ENCODE results near the gene IREB2.
A peak's percentile ranks its signal among the peaks of the same experiment; 100 is the strongest.

Gene IREB2

GRCh38 chr15:78438619-78439285 lies 736 bp downstream of the IREB2 start:
- H3K9me3 Mint-ChIP-seq, result no peaks in the 10 kb centered on the region

DNA sequence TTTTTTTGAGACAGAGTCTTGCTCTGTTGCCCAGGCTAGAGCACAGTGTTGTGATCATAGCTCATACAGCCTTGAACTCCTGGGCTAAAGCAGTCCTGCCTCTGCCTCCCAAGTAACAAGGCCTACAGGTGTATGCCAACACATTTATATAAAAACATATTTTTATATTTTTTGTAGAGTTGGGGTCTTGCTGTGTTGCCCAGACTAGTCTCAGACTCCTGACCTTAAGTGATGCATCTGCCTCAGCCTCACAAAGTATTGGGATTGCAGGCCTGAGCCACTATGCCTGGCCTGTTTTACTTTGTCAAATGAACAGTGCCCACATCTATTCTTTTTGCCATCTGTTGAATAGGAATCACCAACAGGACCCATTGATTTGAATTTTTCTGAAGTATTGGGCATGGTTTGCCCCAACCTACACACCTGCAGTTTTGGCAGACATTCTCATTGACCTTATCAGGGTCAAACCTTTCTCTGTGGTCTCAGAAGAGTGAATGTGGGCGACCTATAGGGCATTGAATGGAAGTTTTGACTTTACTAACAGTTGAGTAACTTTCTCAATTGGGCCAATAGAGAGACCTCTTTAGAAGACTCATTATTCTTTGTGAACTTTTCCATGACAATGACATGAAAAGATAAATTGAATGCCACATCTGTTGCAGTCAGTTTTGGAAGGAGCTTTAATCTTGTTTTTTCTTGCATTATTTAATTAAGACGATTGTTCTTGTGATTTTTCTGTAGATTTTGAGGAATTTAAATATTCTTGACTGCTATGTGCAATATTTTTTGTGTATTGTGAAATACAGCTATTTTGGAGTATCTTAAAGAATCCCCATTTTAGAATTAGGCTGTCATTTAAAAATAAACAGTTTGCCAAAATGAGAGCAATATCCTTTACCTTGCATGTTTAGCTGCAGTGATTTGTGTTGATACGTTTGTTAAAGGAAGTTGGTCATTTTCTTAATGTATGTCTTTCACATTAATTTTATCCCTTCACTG lies 2.7 kb downstream of the IREB2 start:
- Mint-ChIP-seq H3K9me3 (no peaks in the 10 kb centered on the region), H3K27me3 (no peaks in the 10 kb centered on the region), H3K27ac (peak overlapping the region; percentile 44 to 83), H3K4me1 (peaks cover 64% of the 10 kb centered on the region), H3K4me3 (peak overlapping the region; percentile 58 to 64)
- ATAC-seq (peak; percentile 41), DNase-seq (peak in 1 of 2 donors; percentile 29)

More at GRCh38 chr15:78438619-78439285, 736 bp downstream of the IREB2 start:
- H3K27ac Mint-ChIP-seq, result peak overlapping the region; percentile 84 to 98
- peak overlapping the region; percentile 80 to 95 for H3K4me3 Mint-ChIP-seq
- H3K4me1 Mint-ChIP-seq, result peaks cover 49% of the 10 kb centered on the region
- no peak for ATAC-seq
- DNase-seq, result peak; percentile 20 to 27
- H3K27me3 Mint-ChIP-seq, result no peaks in the 10 kb centered on the region

DNA sequence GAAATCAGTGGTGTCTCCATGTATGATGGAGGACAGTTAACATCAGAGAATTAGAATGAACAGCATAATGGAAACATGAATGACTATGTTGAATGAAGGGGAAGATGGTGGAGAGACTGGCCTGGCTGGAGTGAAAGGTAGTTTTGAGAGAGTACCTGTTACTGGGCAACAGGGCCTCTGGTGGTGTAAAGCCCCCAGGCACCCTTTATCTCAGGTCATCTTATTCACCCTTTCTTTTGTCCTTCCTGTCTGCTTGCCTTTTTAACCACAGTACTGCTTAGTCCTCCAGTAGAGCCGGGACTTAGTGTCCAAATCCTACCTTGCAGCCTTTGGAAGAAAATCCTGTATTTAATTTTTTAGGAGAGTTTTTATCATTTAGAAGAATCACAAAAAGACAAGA lies 6.2 kb downstream of the IREB2 start:
- DNase-seq (no peak), ATAC-seq (no peak)
- Mint-ChIP-seq H3K4me3 (no peak overlapping the region), H3K27me3 (no peaks in the 10 kb centered on the region), H3K27ac (peak overlapping the region in 1 of 2 donors; percentile 67), H3K9me3 (no peaks in the 10 kb centered on the region), H3K4me1 (peaks cover 83% of the 10 kb centered on the region)

- Mint-ChIP-seq H3K27ac (no peak overlapping the region), H3K9me3 (no peaks in the 10 kb centered on the region), H3K4me3 (no peak overlapping the region), H3K27me3 (no peaks in the 10 kb centered on the region), H3K4me1 (peaks cover 75% of the 10 kb centered on the region)
- ATAC-seq (no peak), DNase-seq (no peak)
Observed at GRCh38 chr15:78445875-78446274, 7.9 kb downstream of the IREB2 start.

DNA sequence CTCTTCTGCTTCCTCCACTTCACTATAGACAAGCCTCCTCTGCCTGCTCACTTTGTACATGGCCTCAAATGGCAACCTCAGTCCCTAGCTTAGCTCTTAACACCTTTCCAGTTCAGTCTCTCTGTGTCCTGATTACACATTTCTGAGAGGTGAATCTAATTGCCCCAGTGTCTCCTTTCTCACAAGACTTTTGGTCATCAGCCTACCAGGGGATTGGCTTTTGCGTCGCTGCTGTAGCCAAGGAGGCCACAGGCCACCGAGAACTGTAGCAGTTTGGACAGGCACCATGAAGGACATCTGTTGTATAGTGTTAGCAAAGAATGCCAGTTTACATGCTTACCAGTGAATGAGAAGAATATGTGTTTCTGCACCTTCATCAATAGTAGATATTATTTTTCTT lies 8.5 kb downstream of the IREB2 start:
- H3K27ac Mint-ChIP-seq, result no peak overlapping the region
- no peak overlapping the region for H3K4me3 Mint-ChIP-seq
- H3K27me3 Mint-ChIP-seq, result no peaks in the 10 kb centered on the region
- no peaks in the 10 kb centered on the region for H3K9me3 Mint-ChIP-seq
- no peak for ATAC-seq
- H3K4me1 Mint-ChIP-seq, result peaks cover 70% of the 10 kb centered on the region
- DNase-seq, result no peak

GRCh38 chr15:78448441-78449219 lies 10.6 kb downstream of the IREB2 start:
- Mint-ChIP-seq H3K27me3 (no peaks in the 10 kb centered on the region), H3K9me3 (no peaks in the 10 kb centered on the region), H3K4me1 (peaks cover 73% of the 10 kb centered on the region), H3K4me3 (no peak overlapping the region), H3K27ac (peak overlapping the region; percentile 12 to 90)
- DNase-seq, result no peak
- no peak for ATAC-seq

DNA sequence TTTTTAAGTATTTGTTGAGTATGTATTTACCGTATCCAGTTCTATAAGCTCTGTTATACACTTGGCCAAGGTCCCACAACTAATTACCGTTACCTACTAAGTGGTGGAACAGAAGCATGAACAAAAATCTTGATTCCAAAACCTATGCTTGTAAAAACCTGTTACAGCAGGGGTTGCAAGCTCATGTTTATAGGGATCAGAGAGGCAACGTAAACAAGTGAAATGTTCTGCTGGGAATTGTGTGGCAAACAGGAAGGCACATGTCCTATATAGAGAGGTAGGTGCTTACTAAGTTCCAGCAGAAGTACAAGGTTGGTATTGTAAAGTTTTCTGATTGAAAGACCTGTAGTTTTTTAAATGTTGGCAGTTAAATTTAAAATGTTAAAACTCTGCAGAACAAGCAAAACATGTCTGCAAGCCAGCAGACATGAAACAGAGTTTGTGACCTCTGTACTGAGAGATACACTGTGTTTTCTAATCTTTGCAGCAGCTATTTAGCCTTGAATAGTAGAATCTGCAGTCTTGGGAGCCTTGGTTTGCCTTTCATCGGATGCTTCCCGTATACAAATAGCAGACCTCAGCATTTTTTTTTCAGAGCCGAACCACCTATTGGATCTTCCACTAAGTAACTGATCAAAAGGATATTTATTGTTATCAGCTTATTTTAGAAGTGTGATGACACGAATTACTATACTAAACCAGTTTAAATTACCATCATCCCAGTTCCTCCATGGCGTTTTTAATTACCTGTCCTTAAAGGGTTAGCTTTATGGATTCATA lies 11.4 kb downstream of the IREB2 start:
- H3K27ac Mint-ChIP-seq, result no peak overlapping the region
- peaks cover 71% of the 10 kb centered on the region for H3K4me1 Mint-ChIP-seq
- ATAC-seq, result no peak

GRCh38 chr15:78450285-78450858 lies 12.4 kb downstream of the IREB2 start:
- Mint-ChIP-seq H3K4me3 (no peak overlapping the region), H3K27me3 (no peaks in the 10 kb centered on the region), H3K27ac (peak overlapping the region in 1 of 2 donors; percentile 66), H3K9me3 (no peaks in the 10 kb centered on the region), H3K4me1 (peaks cover 75% of the 10 kb centered on the region)
- ATAC-seq (no peak), DNase-seq (no peak)

More for the DNA sequence above, 11.4 kb downstream of the IREB2 start:
- no peak for DNase-seq
- no peaks in the 10 kb centered on the region for H3K27me3 Mint-ChIP-seq
- no peak overlapping the region for H3K4me3 Mint-ChIP-seq
- no peaks in the 10 kb centered on the region for H3K9me3 Mint-ChIP-seq

DNA sequence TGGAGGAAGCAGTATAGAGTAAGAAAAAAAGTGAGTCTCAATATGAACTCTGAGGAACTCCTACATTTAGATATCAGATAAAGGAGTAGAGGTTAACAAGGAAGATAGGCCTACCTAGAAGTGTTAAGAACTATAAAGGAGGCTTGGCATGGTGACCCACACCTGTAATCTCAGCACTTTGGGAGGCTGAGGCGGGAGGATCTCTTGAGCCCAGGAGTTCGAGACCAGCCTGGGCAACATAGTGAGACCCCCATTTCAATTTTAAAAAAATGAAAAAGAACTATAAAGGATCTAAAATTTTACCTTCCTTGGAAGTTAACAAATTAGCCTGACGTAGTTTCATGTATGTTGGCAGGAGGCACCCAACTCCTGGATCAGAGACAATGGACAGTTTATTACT lies 14.5 kb downstream of the IREB2 start:
- no peak overlapping the region for H3K4me3 Mint-ChIP-seq
- H3K9me3 Mint-ChIP-seq, result no peaks in the 10 kb centered on the region

GRCh38 chr15:78453447-78453846 lies 15.4 kb downstream of the IREB2 start:
- H3K4me1 Mint-ChIP-seq, result peaks cover 75% of the 10 kb centered on the region
- no peak overlapping the region for H3K4me3 Mint-ChIP-seq
- no peak for DNase-seq
- ATAC-seq, result no peak
- H3K27ac Mint-ChIP-seq, result no peak overlapping the region
- H3K9me3 Mint-ChIP-seq, result no peaks in the 10 kb centered on the region
- no peaks in the 10 kb centered on the region for H3K27me3 Mint-ChIP-seq

More for the DNA sequence above, 14.5 kb downstream of the IREB2 start:
- DNase-seq, result no peak
- H3K4me1 Mint-ChIP-seq, result peaks cover 75% of the 10 kb centered on the region
- H3K27me3 Mint-ChIP-seq, result no peaks in the 10 kb centered on the region
- no peak for ATAC-seq
- H3K27ac Mint-ChIP-seq, result peak overlapping the region in 1 of 2 donors; percentile 15

- Mint-ChIP-seq H3K9me3 (no peaks in the 10 kb centered on the region), H3K4me3 (no peak overlapping the region), H3K27ac (peak overlapping the region in 1 of 2 donors; percentile 9), H3K4me1 (peaks cover 81% of the 10 kb centered on the region), H3K27me3 (no peaks in the 10 kb centered on the region)
- no peak for ATAC-seq
- DNase-seq, result no peak
Observed at GRCh38 chr15:78454992-78455391, 17.0 kb downstream of the IREB2 start.

GRCh38 chr15:78455749-78456148 lies 17.7 kb downstream of the IREB2 start:
- H3K27ac Mint-ChIP-seq, result no peak overlapping the region
- no peak overlapping the region for H3K4me3 Mint-ChIP-seq
- H3K9me3 Mint-ChIP-seq, result no peaks in the 10 kb centered on the region
- no peaks in the 10 kb centered on the region for H3K27me3 Mint-ChIP-seq
- ATAC-seq (no peak), DNase-seq (no peak)
- peaks cover 84% of the 10 kb centered on the region for H3K4me1 Mint-ChIP-seq

GRCh38 chr15:78456426-78456825 lies 18.4 kb downstream of the IREB2 start:
- Mint-ChIP-seq H3K9me3 (no peaks in the 10 kb centered on the region), H3K27ac (no peak overlapping the region), H3K4me1 (peaks cover 90% of the 10 kb centered on the region), H3K27me3 (no peaks in the 10 kb centered on the region), H3K4me3 (no peak overlapping the region)
- DNase-seq, result no peak
- ATAC-seq, result no peak

DNA sequence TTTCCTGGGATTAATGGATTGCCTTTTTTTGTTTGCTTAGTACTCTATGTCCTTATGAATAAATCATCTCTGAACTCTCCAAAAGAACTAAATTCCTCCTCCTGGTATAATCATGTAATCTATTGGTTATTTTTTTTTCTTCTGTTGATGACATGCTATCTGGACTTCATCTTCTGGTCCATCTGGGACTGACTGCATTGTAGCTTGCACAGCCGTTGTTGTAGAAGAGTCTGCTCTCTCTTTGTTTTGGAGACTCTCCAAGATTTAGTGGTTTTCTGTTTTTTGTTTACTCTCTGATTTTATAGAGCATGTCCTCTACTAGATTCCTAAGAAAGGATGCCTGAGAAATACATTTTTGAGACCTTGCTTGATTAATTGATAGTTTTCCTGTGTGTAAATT lies 19.1 kb downstream of the IREB2 start:
- Mint-ChIP-seq H3K4me1 (peaks cover 87% of the 10 kb centered on the region), H3K9me3 (no peaks in the 10 kb centered on the region), H3K27ac (no peak overlapping the region), H3K4me3 (no peak overlapping the region), H3K27me3 (no peaks in the 10 kb centered on the region)
- no peak for ATAC-seq
- no peak for DNase-seq
